Activated CD4-positive, alpha-beta T cell treated with anti-CD3 and anti-CD28 coated beads, Interleukin-2, amount 50 U/mL, for 24 hours (primary cell): ENCODE data around the gene DUSP2.

ENCODE experiments used
- DNase-seq, 2 donors: peaks; one replicate each; pipeline ENCODE4 v3.0.0-alpha.2; 2020; ENCODE audit warnings: low read depth in 1 of 2, low spot score in 1 of 2

DUSP2 gene, protein sequence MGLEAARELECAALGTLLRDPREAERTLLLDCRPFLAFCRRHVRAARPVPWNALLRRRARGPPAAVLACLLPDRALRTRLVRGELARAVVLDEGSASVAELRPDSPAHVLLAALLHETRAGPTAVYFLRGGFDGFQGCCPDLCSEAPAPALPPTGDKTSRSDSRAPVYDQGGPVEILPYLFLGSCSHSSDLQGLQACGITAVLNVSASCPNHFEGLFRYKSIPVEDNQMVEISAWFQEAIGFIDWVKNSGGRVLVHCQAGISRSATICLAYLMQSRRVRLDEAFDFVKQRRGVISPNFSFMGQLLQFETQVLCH

DNA sequence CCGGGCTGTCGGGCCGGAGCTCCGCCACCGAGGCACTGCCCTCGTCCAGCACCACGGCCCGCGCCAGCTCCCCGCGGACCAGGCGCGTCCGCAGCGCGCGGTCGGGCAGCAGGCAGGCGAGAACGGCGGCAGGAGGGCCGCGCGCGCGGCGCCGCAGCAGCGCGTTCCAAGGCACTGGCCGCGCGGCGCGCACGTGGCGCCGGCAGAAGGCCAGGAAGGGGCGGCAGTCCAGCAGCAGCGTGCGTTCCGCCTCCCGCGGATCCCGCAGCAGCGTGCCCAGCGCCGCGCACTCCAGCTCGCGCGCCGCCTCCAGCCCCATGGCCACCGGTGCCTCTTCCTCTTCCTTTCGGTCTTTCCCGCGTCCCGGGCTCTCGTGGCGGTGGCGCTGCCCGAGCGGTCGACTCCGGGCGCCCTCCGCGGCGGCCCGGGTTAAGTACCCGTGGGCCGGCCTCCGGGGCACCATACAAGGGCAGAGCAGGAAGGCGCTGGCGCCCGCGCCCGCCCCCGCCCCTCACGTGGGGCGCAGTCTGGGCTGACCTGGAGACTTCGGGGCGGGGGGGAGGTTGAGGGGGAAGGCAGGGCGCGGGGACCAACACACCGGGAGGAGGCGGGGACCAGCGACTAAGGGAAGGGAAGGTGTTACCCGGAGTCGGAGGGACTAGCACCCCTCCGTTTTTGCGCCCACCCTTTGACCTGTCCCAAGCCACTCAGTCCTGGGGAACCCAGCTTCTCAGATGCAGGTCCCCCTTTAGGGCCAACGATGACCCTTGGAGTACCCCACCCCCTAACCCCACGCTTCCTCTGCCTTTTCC is at the start of gene DUSP2:
Gene DUSP2, minus strand, starts transcription at position 405 of the 812 bp plus-strand sequence. Its CDS starts 86 bp downstream, at position 319.
- peak; percentile 87 to 94 for DNase-seq

DNA sequence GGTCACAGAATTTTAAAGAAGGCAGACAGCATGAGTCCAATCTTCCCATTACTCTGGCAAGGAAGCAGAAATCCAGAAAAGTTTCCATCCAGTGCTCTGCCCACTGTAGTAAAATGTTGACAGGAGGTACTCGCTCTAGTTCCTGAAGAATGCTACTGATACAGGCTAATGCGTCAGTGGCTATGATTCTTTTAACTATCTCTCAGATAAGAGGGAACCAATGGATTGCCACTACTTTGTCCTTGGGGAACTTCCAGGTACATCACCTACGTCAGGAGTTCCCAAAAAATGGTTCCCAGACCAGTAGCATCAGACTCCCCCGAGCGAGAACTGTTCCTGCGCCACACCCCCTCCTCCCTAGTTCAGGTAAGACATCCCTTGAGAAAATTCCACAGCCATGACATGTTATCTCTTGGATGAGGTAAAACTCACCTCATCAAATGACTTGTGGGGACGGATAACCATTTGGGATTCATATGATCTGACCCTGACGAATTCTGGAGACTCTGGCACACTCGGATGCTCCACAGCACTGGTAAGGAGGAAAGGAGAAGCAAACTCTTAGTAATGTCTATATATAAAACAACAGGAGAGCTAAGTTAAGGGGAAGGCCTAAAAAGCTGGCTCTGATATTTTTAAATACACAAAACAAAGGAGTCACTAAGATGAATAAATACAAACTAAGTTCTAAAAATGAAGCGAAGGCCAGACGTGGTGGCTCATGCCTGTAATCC is 46.9 kb upstream of the DUSP2 start:
- no peak for DNase-seq

DNA sequence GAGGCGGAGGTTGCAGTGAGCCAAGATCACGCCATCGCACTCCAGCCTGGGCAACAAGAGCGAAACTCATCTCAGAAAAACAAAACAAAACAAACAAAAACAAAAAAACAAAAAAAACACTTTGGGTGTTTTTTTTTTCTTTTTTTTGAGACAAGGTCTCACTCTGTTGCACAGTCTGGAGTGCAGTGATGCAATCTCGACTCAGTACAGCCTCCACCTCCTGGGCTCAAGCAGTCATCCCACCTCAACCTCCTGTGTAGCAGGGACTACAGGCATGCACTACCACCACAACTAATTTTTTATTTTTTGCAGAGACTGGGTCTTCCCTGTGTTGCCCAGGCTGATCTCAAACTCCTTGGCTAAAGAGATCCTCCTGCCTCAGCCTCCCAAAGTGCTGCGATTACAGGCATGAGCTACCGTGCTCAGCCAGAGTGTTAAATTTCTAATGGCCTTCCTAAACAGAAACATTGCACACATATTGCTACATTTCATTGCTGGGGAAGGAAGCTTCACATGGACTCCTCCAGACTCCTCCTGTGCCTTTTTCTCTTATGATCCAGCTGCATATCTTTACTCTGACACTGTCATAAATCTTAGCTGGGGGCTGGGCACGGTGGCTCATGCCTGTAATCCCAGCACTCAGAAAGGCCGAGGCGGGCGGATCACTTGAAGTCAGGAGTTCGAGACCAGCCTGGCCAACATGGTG is 43.7 kb upstream of the DUSP2 start:
- no peak for DNase-seq

DNA sequence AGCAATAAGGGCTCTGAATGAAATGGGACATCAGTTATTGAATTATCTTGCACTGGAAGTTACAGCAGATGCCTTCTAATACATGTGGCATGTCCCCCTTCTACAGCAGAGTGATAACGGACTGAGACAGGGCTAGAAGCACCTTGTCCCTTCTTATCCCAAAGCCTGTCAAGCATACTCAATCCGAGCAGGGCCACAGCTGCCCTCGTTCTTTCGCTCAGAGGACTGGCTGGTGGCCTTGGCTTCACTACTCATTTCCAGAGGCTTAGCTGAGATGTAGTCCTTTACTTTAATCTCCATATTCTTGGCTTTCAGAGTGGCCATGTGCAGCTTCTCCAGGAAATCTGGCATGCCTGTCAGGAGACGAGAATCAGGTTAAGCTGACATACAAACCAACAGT is 41.3 kb upstream of the DUSP2 start:
- no peak for DNase-seq

DNA sequence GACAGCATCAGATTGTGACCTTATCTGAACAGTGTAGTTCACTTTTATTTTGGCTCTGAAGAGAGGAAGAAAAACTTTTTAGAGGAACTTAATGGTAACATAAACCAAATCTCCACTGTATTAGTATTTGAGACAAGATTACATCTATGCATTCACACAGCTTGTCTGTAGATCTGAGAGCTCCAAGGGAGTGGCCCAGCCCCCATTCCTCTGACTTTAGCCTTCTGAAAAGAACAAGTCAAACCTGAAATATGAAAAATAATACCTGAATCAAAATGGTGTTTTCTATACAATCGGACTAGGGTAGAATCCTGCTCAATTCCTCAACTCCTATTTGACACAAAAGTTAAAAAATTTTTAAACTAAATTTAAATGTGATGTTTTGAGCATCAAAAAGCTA is 40.3 kb upstream of the DUSP2 start:
- DNase-seq = no peak

DNA sequence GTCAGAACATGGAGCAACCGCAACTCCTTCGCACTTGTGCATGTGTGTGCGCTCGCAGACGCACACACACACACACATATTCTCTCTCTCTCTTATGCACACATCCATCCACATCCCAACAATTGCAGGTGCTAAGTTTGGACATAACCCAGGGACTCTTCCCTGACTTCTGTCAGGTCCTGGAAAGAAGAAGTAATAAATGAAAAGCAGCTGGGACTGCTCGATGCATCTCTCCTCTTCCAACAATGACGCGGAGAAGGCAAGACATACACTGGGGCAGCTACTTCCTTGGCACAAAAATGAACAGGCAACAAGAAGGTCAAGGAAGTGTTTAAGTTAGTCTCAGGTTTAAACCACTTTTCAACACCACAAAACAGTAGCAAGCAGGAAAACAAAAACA is 39.7 kb upstream of the DUSP2 start:
- DNase-seq = no peak

DNA sequence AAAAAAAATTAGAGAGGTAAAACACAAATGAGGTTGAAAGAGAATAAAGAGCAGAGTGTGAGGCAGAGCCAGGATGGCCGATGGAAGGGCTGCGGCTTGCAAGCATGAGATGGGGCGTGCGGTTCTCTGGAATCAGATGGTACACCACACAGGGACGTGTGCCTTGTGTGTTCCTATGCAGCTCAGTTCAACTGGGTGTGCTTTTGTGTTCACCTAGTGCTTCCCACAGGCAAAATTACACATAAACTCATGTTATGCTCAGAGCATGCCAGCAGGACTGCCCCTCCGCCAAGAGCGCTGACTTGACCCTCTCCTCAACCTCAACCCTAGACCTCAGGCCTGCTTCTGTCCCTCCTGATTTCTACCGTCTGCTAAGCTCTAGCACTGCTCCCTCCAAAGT is 38.9 kb upstream of the DUSP2 start:
- no peak for DNase-seq

DNA sequence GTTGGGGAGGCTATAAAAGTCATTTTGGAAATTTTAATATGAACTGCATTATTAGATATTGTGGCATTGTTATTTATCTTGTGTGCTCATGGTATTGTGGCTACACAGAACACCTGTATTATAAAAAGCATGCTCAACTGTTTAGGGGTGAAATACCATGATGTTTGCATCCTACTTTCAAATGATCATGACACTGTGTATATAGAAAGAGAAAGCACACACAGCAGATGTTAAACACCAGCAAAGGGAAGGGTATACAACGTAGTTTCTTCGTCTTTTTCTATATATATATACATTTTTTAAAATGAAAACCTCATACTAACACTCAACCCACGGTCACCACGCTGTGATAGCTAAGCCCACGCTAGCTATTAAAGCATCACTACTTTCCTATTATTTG is 36.3 kb upstream of the DUSP2 start:
- DNase-seq = no peak

DNA sequence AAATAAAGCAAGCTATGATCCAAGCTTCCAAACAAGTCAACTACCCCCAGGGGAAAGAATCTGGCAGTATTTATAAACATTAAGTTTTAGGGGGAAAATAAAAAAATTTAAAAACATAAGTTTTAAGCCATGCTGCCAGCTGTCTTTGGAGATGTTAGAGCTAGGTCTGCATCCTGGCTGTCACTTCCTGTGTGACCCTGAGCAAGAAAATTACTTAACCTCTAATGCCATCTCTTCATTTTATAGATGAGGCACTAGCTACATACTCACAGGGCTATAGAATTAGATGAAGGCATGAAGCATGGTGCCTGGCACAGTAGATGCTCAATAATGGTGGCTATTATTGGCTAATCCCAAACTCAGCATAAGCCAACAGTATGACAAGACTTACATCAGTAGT is 35.3 kb upstream of the DUSP2 start:
- DNase-seq = no peak

DNA sequence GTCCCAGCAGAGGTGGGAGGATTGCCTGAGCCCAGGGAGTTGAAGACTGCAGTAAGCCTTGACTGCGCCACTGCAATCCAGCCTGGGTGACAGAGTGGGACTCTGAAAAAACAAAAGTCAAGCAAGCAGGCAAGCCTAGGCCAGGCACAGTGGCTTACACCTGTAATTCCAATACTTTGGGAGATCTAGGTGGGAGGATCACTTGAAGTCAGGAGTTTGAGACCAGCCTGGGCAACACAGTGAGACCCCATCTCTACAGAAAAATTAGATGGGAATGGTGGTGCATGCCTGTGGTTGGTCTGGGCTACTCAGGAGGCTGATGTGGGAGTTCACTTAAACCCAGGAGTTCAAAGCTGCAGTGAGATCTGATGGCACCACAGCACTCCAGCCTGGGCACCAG is 34.8 kb upstream of the DUSP2 start:
- no peak for DNase-seq

DNA sequence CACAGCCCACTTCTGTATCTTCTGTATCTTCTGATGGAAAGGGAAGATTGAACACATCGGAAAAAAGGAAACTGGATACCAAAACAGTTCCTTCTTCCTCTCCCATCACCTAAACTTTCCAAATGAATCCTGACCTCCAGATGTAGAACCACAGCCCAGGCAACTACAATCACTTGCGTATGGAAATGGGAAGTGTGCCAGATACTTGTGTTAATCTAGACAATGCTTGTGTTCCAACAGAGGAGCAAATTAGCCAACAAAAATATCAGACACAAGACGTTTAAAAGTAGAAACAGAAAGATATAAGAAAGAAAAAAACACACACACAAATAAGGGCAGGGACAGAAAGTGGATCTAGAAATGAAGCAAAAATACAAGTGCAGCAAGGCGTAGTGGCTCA is 31.4 kb upstream of the DUSP2 start:
- DNase-seq = no peak

DNA sequence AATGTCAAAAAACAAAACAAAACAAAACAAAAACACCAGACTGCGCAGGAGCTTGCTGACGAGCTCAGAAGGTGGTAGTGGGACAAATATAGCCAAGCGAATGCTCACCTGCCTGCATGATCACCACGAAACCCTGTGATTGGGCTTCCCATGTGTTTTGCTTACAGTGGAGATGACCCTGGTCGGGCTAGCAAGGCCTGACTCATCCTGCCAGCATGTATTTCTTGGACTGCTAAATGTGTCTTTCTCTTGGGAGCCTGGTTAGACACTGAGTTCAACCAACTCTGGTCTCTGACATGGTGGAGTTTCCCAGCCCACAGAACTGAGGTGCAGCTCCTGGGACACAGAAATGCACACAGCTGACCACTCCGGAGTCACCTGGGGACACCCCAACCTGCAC is 30.7 kb upstream of the DUSP2 start:
- DNase-seq = no peak

DNA sequence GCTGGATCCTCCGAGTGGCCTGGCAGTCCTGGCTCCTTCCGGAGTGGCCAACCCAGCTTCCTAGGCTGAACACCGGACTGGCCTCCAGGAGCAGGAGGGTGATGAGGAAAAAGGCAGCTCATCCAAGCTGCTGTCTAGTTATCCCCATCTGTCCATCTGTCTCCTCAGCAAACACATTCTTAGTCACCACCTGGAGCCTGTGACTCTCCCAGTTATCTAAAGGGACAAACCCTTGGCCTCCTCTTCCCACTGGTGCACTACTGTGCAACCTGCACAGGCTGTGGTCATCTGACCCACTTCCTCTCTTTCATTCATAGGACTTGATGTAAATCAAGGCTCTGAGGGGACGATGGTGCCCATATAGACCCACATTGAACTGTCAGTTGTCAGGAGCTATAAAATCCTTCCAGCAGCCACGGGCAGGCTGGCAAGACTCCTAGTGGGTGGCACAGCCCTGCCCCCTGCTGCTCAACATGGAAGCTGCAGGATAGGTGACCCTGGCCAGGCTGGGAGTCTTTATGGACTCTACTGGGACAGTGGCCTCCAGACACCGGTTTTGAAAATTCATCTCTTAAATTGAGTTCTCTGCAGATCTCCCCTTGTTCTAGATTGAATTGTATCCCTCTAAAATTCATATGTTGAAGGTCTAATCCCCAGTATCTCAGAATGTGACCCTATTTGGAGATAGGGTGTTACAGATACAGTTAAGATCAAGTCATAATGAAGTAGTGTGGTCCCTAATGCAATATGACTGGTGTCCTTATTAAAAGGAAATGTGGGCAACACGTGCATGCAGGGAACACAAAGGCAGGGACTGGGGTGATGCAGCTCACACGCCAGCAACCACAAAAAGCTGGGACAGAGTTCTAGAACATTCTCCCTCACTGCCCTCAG is 29.3 kb upstream of the DUSP2 start:
- peak; percentile 67 to 83 for DNase-seq

DNA sequence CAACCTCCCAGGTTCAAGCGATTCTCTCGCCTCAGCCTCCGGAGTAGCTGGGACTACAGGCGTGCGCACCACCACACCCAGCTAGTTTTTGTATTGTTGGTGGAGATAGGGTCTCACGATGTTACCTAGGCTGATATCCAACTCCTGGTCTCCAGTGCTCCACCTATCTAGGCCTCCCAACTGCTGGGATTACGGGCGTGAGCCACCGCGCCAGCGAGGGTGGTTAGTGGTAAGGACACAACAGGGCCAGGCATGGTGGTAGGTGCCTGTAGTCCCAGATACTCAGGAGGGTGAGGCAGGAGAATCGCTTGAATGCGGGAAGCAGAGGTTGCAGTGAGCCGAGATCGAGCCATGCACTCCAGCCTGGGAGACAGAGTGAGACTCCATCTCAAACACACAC is 26.6 kb upstream of the DUSP2 start:
- DNase-seq = no peak

DNA sequence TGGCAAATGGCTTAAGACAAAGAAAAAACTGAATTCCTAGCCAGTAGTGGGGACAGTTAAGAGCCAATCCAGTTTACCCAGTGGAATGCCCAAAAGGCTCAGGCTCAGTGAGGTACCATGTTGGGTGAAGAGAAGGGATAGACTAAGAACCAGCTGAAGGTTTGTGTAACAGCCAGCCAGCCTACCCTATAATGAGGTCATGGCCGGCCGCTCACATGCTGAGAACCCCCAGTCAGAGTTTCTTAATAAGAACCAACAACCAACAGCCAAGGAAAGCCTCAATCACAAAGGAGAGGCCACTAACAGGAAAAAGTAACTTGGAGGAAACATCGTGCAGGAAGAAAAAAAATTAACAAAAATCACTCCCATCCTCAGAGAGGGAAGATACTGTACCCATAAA is 25.4 kb upstream of the DUSP2 start:
- DNase-seq = no peak

DNA sequence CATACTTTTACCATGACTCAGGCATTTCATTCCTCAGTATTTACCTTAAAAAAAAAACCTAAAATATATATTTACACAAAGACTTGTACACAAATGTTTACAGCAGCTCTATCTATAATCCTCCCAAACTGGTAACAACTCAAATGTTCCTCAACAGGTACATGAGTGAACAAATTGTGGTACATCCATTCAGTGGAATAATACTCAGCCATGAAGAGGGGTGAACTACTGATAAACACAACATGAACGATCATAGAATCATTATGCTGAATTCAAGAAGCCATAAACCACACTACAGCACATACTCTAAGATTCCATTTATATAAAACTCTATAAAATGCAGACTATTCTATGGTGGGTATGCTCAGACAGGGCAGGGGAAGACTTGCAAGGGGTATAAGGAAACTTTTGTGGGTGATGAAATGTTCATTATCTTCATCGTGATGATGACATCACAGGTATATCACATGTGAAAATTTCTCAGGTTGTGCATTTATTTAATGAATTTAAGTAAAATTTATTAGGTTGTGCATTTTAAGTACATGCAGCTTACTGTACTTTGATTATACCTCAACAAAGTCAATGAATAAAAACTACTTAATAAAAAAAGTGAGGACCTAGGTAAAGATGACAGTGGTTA is 24.7 kb upstream of the DUSP2 start:
- no peak for DNase-seq

DNA sequence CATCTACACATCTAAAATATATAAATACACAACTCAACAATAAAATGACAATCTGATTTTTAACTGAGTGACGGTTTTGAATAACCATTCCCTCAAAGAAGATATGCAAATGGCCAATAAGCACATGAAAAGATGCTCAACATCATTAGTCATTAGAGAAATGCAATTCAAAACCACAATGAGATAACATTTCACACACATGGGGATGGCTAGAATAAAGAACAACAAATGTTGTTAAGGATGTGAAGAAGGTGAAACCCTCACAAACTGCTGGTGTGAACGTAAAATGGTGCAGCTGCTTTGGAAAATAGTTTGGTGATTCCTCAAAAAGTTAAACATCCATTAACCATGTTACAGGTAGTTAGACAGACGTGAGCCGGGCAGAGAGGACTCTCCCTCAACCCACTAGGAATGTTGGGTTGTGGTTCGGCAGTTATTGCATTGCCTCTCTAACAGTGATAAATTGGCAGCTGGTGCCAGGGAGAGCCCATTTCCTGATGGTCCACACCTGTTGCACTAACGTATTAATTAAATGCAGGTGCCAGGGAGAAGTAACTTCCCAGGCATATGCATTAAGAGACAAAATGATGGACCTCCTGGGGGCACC is 22.3 kb upstream of the DUSP2 start:
- DNase-seq = no peak

DNA sequence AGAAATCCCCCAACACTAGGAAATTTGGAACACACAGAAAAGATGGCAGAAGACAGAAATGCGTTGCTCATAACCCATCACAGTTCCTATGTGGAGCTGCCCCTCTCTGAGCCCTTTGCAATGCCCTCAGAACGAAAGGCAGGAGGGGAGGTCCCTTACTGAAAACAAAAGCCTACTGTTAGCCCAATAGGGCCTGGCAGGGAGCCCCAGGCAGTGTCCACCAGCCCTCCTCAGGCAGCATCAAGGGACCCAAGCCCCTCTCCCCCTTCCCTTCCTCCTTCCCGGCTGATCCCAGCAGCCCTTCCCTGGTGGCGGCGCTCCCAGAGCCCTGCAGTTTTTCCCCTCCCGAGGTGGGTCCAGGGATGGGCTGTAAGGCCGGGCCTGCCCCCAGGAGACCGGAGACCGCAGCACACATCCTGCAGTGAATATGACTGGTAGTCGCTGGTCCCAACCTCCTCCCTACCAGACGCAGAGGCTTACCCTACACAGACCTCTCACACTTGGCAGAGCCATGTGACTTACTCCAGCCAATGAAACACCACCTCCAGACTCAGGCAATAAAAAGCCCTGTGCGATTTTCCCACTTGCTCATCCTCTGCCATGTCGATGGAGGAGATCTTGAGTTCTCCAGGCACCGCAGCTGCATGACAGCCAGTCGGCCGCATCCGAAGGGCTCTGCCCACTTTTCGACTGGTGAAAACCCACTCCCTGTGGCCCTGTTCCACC is 19.4 kb upstream of the DUSP2 start:
- no peak for DNase-seq
